GM21526 (cell line): ENCODE results near the gene PSMC5.
"Not testable (repeated sequence)": the region's sequence is repeated elsewhere in the genome, so short reads cannot be mapped to it uniquely, and the experiment has no call there.

Experiments
- ATAC-seq: cut with Tn5 transposase; IDR thresholded peaks from one replicate; pipeline ENCODE4 v1.9.1; 2021; ENCODE audit warnings: moderate library complexity; ENCODE audit not compliant: unreplicated experiment, low FRiP score

Gene PSMC5

GRCh38 chr17:63866625-63867024, 39.4 kb downstream of the PSMC5 start:
- not testable (repeated sequence) for ATAC-seq

DNA sequence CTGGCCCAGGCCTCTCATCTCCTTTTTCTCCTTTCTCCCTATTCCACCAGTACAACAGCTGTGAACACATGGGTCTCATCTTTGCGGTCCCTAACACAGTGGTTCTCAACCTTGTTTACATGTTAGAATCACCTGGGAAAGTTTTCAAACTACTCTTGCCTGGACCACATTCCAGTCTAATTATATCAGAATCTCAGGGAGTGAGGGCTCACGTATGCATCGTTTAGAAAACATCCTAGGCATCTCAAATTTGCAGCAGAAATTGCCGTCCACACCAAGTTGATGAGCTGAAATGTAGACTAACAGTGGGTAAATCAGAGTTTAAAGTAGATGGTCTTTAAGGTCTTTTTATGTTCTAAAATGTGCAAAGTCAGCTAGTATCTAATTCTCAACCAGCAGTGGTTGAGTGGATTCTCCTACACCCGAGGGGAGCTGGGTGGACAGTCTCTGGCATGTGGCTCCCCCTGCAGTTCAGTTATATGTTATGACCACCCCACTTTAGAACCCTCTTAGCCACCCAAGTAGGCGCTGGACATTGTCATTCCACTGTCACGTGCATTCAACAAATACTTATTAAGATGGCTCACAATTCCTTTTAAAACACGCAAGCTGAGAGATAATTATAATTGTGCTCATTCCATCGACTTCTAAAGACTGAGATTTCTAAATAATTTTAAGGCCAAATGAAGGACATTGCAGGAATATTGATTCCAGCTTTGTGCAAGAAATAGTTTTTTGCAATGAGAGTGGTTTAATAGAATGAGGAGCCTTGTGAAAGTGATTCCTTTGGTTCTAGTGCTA, 42.5 kb downstream of the PSMC5 start:
- not testable (repeated sequence) for ATAC-seq

DNA sequence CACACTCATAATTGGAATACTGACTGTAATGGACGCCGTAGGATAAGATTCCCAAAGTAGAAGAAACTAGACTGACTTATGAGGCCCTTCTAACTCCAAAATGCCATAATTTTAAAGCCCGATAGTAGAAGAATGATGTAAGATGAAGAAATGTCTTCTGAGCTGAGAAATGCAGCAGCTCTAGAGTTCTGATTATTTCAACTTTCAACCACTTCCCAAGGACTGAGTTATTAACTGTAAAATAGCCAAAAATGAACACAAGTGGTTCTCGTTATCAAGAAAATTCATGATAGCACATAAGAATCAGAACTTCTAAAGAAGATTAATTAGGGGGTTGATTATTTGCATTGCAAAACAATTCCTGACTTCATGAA, 43.0 kb downstream of the PSMC5 start:
- not testable (repeated sequence) for ATAC-seq

GRCh38 chr17:63871646-63872365, 44.6 kb downstream of the PSMC5 start:
- not testable (repeated sequence) for ATAC-seq

GRCh38 chr17:63873577-63873976, 46.3 kb downstream of the PSMC5 start, which contains the start of gene CSH2:
Gene CSH2 (minus strand): TSS chr17:63873677. CDS start chr17:63873614, 63 bp downstream.
- ATAC-seq = not testable (repeated sequence)

GRCh38 chr17:63874061-63874626, 46.9 kb downstream of the PSMC5 start:
- ATAC-seq = not testable (repeated sequence)

DNA sequence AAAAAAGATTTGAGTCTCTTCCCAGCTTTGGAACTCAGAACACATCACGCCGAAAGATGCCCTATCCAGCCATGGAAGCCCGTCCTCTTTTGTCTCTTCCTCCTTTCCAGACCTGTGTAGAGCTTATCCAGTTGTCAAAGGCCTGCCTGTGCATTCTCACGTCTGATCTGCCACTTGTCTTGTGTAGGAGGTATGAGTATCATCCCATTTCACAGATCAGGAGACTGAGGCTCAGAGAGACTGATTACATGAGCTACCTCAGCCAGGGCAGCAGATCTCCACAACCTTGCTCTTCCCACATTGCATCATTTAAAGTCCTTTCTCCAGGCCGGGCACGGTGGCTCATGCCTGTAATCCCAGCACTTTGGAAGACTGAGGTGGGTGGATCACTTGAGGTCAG, 47.5 kb downstream of the PSMC5 start:
- not testable (repeated sequence) for ATAC-seq

DNA sequence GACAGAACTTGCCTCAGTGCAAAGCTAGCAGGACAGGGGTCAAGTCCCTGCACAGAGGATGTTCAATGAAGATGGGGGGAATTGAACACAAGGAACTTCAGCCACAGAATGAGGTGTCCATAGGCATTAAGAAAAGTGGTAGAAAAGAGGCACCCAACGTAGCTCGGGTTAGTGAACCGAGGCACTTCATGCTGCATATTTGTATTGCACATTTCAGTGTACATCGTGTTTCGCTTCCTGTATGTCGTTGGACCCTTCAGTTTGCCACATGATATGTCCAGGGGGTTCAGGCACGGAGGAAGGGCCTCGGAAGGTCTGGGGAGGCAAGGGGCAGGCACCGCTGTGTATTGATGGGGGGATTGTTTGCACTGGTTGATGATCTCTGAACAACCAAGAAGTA, 51.2 kb downstream of the PSMC5 start:
- ATAC-seq = not testable (repeated sequence)

DNA sequence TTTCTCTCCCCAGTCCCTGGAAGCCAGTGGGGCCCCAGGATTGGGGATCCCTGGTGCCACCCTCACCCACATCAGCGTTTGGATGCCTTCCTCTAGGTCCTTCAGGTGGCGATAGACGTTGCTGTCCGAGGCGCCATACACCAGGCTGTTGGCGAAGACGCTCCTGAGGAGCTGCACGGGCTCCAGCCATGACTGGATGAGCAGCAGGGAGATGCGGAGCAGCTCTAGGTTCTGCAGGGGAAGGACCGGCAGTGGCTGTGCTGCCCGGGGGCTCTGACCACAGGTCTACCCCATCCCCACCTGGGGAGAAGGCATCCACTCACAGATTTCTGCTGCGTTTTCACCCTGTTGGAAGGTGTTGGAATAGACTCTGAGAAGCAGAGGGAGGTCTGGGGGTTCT, 53.5 kb downstream of the PSMC5 start:
- ATAC-seq = no peak

DNA sequence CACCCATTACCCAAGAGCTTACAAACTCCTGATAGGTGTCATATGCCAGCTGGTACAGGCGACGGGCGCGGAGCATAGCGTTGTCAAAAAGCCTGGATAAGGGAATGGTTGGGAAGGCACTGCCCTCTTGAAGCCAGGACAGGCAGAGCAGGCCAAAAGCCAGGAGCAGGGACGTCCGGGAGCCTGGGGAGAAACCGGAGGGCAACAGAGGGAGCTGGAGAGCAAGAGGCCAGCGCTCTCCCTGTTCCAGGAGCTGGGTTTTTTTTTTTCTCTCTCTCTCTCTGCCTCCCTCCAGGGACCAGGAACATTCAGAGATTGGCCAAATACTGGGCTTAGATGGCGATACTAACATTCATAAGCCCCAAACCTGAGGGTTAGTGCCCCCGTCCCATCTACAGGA, 54.1 kb downstream of the PSMC5 start:
- ATAC-seq = not testable (repeated sequence)
